ENCODE data around the gene CDC42BPA. TPM values are rescaled to one million over a fixed set of nuclear protein-coding genes. Genes with fewer than 3 reads are reported as not detected.
A peak's percentile ranks its signal among the peaks of the same experiment; 100 is the strongest.

CDC42BPA gene
- total and polyA plus RNA-seq, 9 of the 15 experiments (the other 6 are each of a cell fraction or from before 2014, with no cell fraction given): 8.0 to 77.5 (median 52.1) TPM

- TF ChIP-seq, protein P1, sequence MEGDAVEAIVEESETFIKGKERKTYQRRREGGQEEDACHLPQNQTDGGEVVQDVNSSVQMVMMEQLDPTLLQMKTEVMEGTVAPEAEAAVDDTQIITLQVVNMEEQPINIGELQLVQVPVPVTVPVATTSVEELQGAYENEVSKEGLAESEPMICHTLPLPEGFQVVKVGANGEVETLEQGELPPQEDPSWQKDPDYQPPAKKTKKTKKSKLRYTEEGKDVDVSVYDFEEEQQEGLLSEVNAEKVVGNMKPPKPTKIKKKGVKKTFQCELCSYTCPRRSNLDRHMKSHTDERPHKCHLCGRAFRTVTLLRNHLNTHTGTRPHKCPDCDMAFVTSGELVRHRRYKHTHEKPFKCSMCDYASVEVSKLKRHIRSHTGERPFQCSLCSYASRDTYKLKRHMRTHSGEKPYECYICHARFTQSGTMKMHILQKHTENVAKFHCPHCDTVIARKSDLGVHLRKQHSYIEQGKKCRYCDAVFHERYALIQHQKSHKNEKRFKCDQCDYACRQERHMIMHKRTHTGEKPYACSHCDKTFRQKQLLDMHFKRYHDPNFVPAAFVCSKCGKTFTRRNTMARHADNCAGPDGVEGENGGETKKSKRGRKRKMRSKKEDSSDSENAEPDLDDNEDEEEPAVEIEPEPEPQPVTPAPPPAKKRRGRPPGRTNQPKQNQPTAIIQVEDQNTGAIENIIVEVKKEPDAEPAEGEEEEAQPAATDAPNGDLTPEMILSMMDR (IDR thresholded peaks at IDR 0.05 in 2 of 3, conservative IDR thresholded peaks at IDR 0.05 in 1 of 3; ENCODE audit: insufficient read depth in 2 of 3, low read depth in 1 of 3, low read length in 3 of 3): peak in 2 of 3 experiments; percentile 33; a peak in 3 of 6 replicates
- TF ChIP-seq LARP7 (IDR thresholded peaks at IDR 0.05) (peak; percentile 94; the same call in 1 of the 2 replicates), ARID1B (IDR thresholded peaks at IDR 0.05) (0 out of 2 replicates have a peak, but pooled peaks have one; percentile 11), SIN3A (IDR thresholded peaks at IDR 0.05; ENCODE audit: borderline replicate concordance in 2 of 2, control insufficient read depth in 1 of 2, low read depth in 2 of 2, low read length in 2 of 2) (no peak), STAG1 (CRISPR knock-in tag; IDR thresholded peaks at IDR 0.05; ENCODE audit: borderline replicate concordance) (no peak), ZBTB2 (IDR thresholded peaks at IDR 0.05) (peak; percentile 64; the same call in 1 of the 2 replicates), ZNF384 (IDR thresholded peaks at IDR 0.05; ENCODE audit: low read depth, low read length) (peak; percentile 69), TOE1 (IDR thresholded peaks at IDR 0.05; ENCODE audit: borderline replicate concordance) (peak; percentile 16; the same call in 1 of the 2 replicates), TOE1 (CRISPR knock-in tag; IDR thresholded peaks at IDR 0.05; ENCODE audit: borderline replicate concordance, low read depth) (no peak), ZBTB40 (IDR thresholded peaks at IDR 0.05) (peak; percentile 64), ZBTB40 (CRISPR knock-in tag; IDR thresholded peaks at IDR 0.05) (no peak), CTCFL (IDR thresholded peaks at IDR 0.05; ENCODE audit: borderline replicate concordance, insufficient read depth, low read depth, low read length, poor library complexity, severe bottlenecking) (no peak)
These were observed 723 bp downstream of the CDC42BPA start (continued) for GRCh38 chr1:227317523-227318015.
